Caco-2 (cell line): ENCODE measurements around the gene PDLIM4. TPM values are rescaled to one million over a fixed set of nuclear protein-coding genes. Genes with fewer than 3 reads are reported as not detected.

ENCODE experiments used
- BruUV-seq: library from RNA; stranded (reverse); fragments of 400-500 nt; replicated peaks from 2 replicates; lab custom pipeline; 2021; lab: Mats Ljungman, UMichigan
- CTCF ChIA-PET: fragments of 300-600 bp; sonication (Branson Sonifier 250); formaldehyde crosslinking; loops from one replicate; lab custom pipeline; 2022; ENCODE audit warnings: antibody characterized with exemption; lab: Charles Lee
- POLR2A ChIA-PET: fragments of 300-600 bp; sonication (Branson Sonifier 250); formaldehyde crosslinking; loops from one replicate; lab custom pipeline; 2022; ENCODE audit warnings: antibody characterized with exemption; lab: Charles Lee
- DNase-seq, 2 experiments: peaks; one replicate each; pipeline versions ENCODE4 v3.0.0 to v3.0.0-alpha.2; 2020 to 2022
- H3K27me3 ChIP-seq: replicated peaks from 2 replicates; pipeline ENCODE4 v1.6.0; 2011; ENCODE audit warnings: low read length; ENCODE audit not compliant: control insufficient read depth, insufficient read depth
- H3K36me3 ChIP-seq: 2 replicates; pipeline ENCODE4 v1.5.1; 2011; ENCODE audit warnings: low read length; ENCODE audit not compliant: control insufficient read depth, insufficient read depth
- H3K4me1 ChIP-seq: fragments of 250-450 bp; sonication (Bioruptor Pico); 2 replicates; pipeline ENCODE4 v1.5.1; 2020; ENCODE audit warnings: mild to moderate bottlenecking
- H3K4me3 ChIP-seq: 2 replicates; pipeline ENCODE4 v1.5.1; 2011; ENCODE audit warnings: low read depth, mild to moderate bottlenecking, control low read depth, low read length
- H3K9me3 ChIP-seq: fragments of 250-450 bp; sonication (Bioruptor Pico); 2 replicates; pipeline ENCODE4 v1.5.1; 2020; ENCODE audit warnings: mild to moderate bottlenecking, moderate library complexity
- H3K27ac Mint-ChIP-seq: one replicate; pipeline ENCODE4 v1.8.0; 2022; ENCODE audit warnings: mixed read lengths; ENCODE audit not compliant: unreplicated experiment
- H3K27me3 Mint-ChIP-seq: one replicate; pipeline ENCODE4 v1.8.0; 2022; ENCODE audit warnings: mixed read lengths; ENCODE audit not compliant: insufficient read depth, unreplicated experiment
- H3K36me3 Mint-ChIP-seq: one replicate; pipeline ENCODE4 v1.8.0; 2022; ENCODE audit warnings: mild to moderate bottlenecking, mixed read lengths; ENCODE audit not compliant: insufficient read depth, unreplicated experiment
- H3K4me1 Mint-ChIP-seq: one replicate; pipeline ENCODE4 v1.8.0; 2022; ENCODE audit warnings: low read depth, mixed read lengths; ENCODE audit not compliant: unreplicated experiment
- H3K4me3 Mint-ChIP-seq: one replicate; pipeline ENCODE4 v1.8.0; 2022; ENCODE audit warnings: mild to moderate bottlenecking, moderate library complexity, mixed read lengths; ENCODE audit not compliant: unreplicated experiment
- H3K9me3 Mint-ChIP-seq: one replicate; pipeline ENCODE4 v1.8.0; 2022; ENCODE audit warnings: mixed read lengths; ENCODE audit not compliant: unreplicated experiment
- intact Hi-C: fragments of 100-400 bp; cut with micrococcal nuclease; formaldehyde crosslinking; loops from one replicate; pipeline ENCODE4 v1.10.0; 2022; ENCODE audit not compliant: unreplicated experiment
- total RNA-seq: library from RNA; stranded (reverse); gene quantifications from 2 replicates; pipeline ENCODE4 v1.2.3, GENCODE V29; 2022
- TF ChIP-seq, protein P1 (sequence below), 2 experiments: fragments of 200-600 bp in 1 of 2; IDR thresholded peaks; 1 replicate in 1 of 2; 2 replicates in 1 of 2; pipeline versions ENCODE4 v1.5.1 to v1.8.0; 2011 to 2022; ENCODE audit warnings: antibody characterized with exemption in 1 of 2, control low read depth in 1 of 2, inconsistent platforms in 1 of 2, low read depth in 1 of 2, low read length in 1 of 2, mild to moderate bottlenecking in 1 of 2, moderate library complexity in 1 of 2; ENCODE audit not compliant: insufficient read depth in 1 of 2, severe bottlenecking in 1 of 2, unreplicated experiment in 1 of 2

The PDLIM4 gene
- total RNA-seq, 1 experiment from 2014 or later, result not detected

DNA sequence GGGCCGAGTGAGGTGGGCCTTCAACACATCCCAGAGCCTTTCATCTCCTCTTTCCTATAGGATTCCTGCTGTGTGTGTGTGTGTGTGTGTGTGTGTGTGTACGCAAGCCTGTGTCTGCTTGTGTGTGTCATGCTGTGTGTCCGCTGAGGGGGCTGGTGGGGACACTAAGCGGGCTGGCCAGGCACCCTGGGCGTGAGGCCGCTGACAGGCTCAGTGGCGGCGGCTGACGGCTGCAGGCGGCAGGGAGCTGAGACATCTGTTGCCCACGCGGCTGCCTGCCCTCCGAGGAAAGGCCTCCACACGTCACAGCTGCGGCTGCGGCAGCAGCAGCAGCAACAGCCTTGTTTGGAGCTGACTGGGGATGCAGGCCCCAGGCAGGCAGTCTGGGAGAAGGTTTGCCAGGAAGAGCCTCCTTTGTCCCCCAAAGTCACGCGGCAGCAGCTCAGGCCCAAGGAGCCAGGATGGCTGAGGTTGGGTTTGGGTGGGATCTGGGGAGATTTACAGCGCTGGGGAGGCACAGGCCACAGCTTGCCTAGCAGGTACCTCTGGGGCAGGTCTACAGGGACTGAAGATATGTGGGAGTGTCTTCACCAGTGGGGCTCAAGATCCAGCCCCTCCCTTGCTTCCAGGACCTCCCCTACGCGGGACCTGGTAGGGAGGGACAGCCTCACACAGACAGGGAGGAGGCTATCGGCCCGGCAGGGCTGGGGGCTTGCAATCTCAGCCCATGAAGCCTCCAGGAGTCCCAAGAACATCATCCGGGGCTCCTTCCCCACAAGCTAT, 1.8 kb downstream of the PDLIM4 start:
- Histone ChIP-seq H3K36me3 (no peaks in the 10 kb centered on the region), H3K4me1 (no peaks in the 10 kb centered on the region), H3K27me3 (no peaks in the 10 kb centered on the region), H3K9me3 (no peaks in the 10 kb centered on the region), H3K4me3 (no peak overlapping the region)
- H3K4me1 Mint-ChIP-seq, result no peaks in the 10 kb centered on the region
- TF ChIP-seq, protein P1, sequence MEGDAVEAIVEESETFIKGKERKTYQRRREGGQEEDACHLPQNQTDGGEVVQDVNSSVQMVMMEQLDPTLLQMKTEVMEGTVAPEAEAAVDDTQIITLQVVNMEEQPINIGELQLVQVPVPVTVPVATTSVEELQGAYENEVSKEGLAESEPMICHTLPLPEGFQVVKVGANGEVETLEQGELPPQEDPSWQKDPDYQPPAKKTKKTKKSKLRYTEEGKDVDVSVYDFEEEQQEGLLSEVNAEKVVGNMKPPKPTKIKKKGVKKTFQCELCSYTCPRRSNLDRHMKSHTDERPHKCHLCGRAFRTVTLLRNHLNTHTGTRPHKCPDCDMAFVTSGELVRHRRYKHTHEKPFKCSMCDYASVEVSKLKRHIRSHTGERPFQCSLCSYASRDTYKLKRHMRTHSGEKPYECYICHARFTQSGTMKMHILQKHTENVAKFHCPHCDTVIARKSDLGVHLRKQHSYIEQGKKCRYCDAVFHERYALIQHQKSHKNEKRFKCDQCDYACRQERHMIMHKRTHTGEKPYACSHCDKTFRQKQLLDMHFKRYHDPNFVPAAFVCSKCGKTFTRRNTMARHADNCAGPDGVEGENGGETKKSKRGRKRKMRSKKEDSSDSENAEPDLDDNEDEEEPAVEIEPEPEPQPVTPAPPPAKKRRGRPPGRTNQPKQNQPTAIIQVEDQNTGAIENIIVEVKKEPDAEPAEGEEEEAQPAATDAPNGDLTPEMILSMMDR (IDR thresholded peaks at IDR 0.05; ENCODE audit: insufficient read depth in 1 of 2, low read depth in 1 of 2, low read length in 1 of 2, severe bottlenecking in 1 of 2, unreplicated experiment in 1 of 2), result no peak
- intact Hi-C loops, result no loop called here
- DNase-seq, result peak in 1 of 2 experiments; percentile 16
- H3K9me3 Mint-ChIP-seq, result no peaks in the 10 kb centered on the region
- no peak overlapping the region for H3K4me3 Mint-ChIP-seq
- CTCF ChIA-PET, result no interaction called here
- POLR2A ChIA-PET, result no interaction called here
- H3K36me3 Mint-ChIP-seq, result no peaks in the 10 kb centered on the region
- no peak overlapping the region for H3K27ac Mint-ChIP-seq
- no peaks in the 10 kb centered on the region for H3K27me3 Mint-ChIP-seq
- no TSS peak for BruUV-seq

DNA sequence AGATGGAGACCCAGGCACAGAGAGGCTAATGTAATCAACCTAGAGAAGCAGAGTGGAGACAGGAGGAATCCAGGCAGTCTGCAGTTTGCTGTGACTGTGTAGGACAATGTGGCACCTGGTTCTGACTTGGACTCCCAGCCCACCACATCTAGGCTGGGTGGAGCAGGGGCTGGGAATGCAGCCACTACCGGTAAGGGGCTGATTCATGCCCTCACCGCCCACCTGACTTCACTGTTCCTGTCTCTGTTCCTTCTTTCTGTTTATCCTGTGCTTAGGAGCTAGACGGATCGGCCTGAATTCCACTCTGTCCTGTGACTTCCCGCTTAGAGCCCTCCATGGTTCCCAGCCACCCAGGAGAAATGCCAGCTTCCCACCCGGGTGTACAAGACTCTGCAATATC, 2.6 kb downstream of the PDLIM4 start:
- Histone ChIP-seq H3K27me3 (no peaks in the 10 kb centered on the region), H3K4me1 (no peaks in the 10 kb centered on the region), H3K9me3 (no peaks in the 10 kb centered on the region), H3K36me3 (no peaks in the 10 kb centered on the region), H3K4me3 (no peak overlapping the region)
- CTCF ChIA-PET, result no interaction called here
- no peaks in the 10 kb centered on the region for H3K36me3 Mint-ChIP-seq
- no TSS peak for BruUV-seq
- peak in 1 of 2 experiments; percentile 16 for DNase-seq
- no peak overlapping the region for H3K4me3 Mint-ChIP-seq
- POLR2A ChIA-PET, result no interaction called here
- intact Hi-C loops, result no loop called here
- TF ChIP-seq, protein P1 (IDR thresholded peaks at IDR 0.05; ENCODE audit: insufficient read depth in 1 of 2, low read depth in 1 of 2, low read length in 1 of 2, severe bottlenecking in 1 of 2, unreplicated experiment in 1 of 2), result no peak
- H3K4me1 Mint-ChIP-seq, result no peaks in the 10 kb centered on the region
- no peaks in the 10 kb centered on the region for H3K9me3 Mint-ChIP-seq
- H3K27me3 Mint-ChIP-seq, result no peaks in the 10 kb centered on the region
- H3K27ac Mint-ChIP-seq, result no peak overlapping the region

DNA sequence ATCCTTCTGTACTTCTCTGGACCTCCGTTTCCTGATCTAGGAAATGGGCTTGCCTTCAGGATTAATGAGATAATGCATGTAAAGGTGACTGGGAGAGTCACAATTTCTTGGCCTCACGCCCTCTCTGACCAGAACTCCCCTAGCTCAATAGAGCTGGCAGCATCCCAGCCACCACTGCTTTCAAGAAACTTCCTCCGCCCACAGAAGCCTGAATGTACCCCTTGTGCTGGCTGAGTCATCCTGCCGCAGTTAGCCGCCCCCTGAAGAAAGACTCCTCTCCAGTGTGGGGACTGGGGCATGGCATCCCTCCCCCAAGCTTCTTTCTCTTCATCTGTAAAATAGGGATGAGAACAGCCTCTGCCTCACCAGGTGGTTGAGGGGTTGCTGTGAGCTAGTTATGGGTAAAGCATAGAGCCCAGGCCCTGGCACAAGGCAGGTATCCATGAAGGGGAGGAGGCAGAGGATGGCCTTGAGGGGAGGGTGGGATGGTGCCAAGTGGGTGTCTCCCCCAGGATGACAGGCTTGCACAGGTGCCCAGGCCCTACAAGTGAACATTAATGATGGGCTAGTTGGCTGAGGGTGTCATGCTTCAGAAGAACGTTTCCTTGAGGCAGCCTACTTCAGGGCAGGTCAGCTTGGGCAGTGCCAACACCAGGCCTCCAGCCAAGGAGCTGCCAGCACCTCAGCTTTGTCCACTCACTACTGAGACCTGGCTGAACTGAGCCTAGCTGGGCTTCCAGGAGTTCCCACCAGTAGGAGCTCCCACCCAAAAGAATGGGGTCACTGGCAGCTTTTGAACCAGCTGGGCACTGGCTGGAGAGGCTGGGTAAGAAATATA, 3.4 kb downstream of the PDLIM4 start:
- CTCF ChIA-PET, result no interaction called here
- no peak overlapping the region for H3K4me3 ChIP-seq
- BruUV-seq, result no TSS peak

More for the DNA sequence above, 3.4 kb downstream of the PDLIM4 start:
- POLR2A ChIA-PET, result no interaction called here
- Mint-ChIP-seq H3K9me3 (no peaks in the 10 kb centered on the region), H3K4me1 (no peaks in the 10 kb centered on the region), H3K27me3 (no peaks in the 10 kb centered on the region), H3K27ac (no peak overlapping the region), H3K4me3 (no peak overlapping the region), H3K36me3 (no peaks in the 10 kb centered on the region)
- Histone ChIP-seq H3K4me1 (peaks cover 2% of the 10 kb centered on the region), H3K27me3 (no peaks in the 10 kb centered on the region), H3K9me3 (no peaks in the 10 kb centered on the region), H3K36me3 (no peaks in the 10 kb centered on the region)
- DNase-seq, result peak in 1 of 2 experiments; percentile 19
- TF ChIP-seq, protein P1 (IDR thresholded peaks at IDR 0.05; ENCODE audit: insufficient read depth in 1 of 2, low read depth in 1 of 2, low read length in 1 of 2, severe bottlenecking in 1 of 2, unreplicated experiment in 1 of 2), result no peak
- intact Hi-C loops, result no loop called here
